GM19324 (cell line): ENCODE data around the gene ARPC2.
"Not testable (repeated sequence)": the region's sequence is repeated elsewhere in the genome, so short reads cannot be mapped to it uniquely, and the experiment has no call there.

Source experiments
- ATAC-seq: cut with Tn5 transposase; IDR thresholded peaks from one replicate; pipeline ENCODE4 v1.9.1; 2021; ENCODE audit warnings: mild to moderate bottlenecking, moderate library complexity; ENCODE audit not compliant: unreplicated experiment, low FRiP score

The ARPC2 gene

DNA sequence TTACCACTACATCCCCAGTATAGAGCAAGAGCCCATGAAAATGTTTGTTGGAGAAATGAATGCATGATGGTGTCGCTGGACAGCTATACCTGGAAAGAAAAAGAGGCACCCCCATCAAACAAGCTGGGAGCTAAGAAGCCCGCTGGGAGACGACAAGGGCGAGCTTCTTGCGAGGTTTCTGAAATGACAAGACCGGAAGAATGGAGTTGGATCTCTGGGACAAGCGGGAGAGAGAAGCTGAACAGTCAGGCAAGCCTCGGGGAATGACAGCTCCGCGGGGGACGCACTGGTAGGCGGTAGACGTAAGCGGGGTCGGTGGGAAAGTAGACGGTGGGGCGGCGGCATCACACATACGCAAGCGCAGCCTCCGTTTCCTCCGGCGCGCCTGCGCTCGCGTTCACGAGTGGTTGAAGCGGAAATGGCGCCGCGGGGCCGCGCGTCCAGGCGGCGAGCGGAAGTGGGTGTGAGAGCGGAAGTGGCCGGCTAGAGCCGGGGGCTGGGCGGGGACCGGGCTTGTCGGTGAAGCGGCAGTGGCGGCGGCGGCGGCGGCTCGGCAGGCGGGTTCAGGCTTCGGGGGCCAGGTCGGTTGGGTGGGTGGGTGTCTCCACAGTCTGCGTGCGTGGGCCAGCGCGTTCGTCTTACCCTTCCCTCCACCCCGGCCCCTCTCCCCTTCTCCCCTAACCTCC, at the start of gene ARPC2:
Gene ARPC2, plus strand, starts transcription at position 516 of the 686 bp plus-strand sequence. CDS start 282 bp downstream, outside the sequence.
- ATAC-seq: peak; percentile 75

GRCh38 chr2:218168016-218168415, 49.0 kb upstream of the ARPC2 start:
- ATAC-seq: no peak

GRCh38 chr2:218168635-218169462, 48.1 kb upstream of the ARPC2 start:
- ATAC-seq: no peak

- ATAC-seq: no peak
Observed at GRCh38 chr2:218169757-218170546, 47.0 kb upstream of the ARPC2 start.

DNA sequence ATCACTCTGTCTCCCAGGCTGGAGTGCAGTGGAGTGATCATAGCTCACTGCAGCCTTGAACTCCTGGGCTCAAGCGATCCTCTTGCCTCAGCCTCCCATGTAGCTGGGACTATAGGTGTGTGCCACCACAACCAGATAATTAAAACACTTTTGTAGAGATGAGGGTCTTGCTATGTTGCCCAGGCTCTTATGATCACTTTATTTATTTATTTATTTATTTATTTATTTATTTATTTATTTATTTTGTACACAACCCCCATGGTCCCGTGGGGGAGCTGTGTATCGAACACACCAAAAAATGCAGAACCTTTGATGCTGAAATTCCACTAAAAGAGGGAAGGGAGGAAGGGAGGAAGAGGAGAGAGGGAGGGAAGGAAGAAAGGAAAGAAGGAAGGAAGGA, 45.2 kb upstream of the ARPC2 start:
- ATAC-seq: not testable (repeated sequence)

GRCh38 chr2:218172845-218173244, 44.1 kb upstream of the ARPC2 start:
- no peak for ATAC-seq

DNA sequence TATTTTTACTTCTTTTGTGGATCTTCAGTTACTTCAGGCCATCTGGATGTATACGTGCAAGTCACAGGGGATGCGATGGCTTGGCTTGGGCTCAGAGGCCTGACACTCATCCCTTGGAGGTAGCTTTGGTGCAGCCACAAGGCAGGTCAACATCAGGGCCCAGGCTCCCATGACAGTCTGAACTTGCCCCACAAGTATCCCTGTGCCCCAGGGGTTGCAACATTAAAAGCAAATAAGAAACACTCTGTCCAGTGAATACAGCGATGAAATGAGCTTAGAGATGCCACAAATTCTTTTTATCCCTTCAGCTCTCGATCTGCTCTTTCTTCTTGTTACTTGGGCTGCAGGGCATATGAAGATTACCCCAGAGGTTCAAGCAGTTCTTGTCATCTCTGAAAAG, 37.2 kb upstream of the ARPC2 start:
- ATAC-seq: no peak

GRCh38 chr2:218180467-218181114, 36.4 kb upstream of the ARPC2 start:
- no peak for ATAC-seq

DNA sequence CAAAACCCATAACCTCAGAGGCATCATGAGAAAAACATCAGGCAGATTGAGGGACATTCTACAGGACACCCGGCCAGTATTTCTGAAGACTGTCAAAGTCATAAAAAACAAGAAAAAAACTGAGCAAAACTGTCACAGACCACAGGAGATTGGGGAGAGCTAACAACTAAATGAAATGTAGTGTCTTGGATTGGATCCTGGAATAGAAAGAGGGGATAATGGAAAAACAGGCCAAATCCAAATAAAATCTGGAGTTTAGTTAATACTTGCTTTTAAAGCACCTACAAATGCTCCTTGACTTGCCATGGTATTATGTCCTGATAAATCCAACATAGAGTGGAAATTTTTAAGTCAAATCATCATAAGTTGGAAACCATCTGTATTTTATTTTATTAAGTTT, 32.7 kb upstream of the ARPC2 start:
- no peak for ATAC-seq

DNA sequence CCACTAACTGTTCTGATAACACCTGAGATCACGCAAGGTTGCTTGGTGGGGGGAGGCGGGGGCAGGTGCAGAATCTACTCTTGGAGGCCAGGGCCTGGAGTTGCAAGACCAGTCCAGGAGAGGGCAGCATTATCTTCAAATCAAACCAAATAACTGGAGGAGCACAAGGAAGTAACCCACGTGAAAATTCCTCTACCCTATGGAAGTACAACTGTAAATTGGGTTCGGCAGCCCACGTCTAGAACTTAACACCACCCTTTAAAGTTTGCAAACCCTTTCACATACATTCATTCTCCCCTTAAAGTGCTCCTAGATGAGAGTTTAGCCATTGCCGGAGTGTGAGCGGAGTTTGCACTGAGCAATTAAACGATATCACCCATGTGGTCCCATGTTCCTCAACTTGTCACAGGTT, 30.6 kb upstream of the ARPC2 start:
- peak; percentile 66 for ATAC-seq

DNA sequence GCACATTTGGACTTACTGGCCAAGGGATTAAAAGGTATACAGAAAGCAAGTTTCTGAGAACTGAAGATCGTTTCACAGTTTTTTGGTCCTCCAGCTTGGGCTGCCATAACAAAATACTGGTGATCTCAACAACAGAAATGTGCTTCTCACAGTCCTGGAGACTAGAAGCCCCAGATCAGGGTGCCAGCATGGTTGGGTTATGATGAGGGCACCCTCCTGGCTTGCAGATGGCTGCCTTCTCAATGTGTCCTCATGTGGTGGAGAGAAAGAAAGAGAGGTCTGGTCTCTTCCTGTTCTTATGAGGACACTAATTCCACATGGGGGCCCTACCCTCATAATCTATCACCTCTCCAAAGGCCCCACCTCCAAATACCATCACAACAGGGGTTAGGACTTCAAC, 30.1 kb upstream of the ARPC2 start:
- no peak for ATAC-seq

GRCh38 chr2:218187296-218188015, 29.5 kb upstream of the ARPC2 start:
- ATAC-seq: no peak

DNA sequence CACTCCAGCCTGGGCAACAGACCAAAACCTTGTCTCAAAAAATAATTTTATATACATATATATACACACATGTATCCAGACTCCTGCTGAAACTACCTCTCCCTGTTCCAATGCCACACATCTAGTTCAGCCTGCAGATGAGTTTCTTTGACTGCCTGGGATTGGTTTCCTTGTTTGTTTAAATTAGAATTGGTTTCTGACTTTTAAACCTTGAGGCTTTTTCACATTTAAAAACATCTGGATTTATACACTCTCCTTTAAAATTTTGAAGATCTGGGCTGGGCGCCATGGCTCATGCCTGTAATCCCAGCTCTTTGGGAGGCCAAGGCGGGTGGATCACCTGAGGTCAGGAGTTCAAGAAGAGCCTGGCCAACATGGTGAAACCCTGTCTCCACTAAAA, 28.5 kb upstream of the ARPC2 start:
- no peak for ATAC-seq

DNA sequence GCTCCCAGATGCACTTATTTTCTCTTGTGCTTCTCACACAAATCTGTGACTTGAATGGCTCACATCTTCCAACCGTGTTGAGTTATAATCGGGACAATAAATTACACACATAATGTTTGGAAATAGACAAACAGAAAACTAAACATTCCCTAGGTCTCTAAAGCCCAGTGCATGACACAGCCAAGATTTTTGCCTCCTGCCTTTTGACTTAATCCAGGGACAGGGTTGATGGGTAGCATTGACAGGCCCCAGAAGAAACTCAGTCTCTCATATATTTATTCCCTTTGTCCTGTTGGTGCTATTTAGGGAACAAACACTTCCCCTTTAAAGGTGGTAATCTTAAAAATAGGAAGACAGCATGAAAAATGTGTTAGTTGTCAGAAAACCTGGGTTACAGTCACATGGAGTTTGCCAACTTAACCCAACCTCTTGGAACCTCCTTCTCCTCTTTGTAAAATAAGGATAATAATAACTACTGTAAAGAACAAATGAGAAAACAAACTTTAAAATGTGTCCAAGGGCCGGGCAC, 24.0 kb upstream of the ARPC2 start:
- no peak for ATAC-seq

- no peak for ATAC-seq
Observed at GRCh38 chr2:218193701-218194100, 23.3 kb upstream of the ARPC2 start.

DNA sequence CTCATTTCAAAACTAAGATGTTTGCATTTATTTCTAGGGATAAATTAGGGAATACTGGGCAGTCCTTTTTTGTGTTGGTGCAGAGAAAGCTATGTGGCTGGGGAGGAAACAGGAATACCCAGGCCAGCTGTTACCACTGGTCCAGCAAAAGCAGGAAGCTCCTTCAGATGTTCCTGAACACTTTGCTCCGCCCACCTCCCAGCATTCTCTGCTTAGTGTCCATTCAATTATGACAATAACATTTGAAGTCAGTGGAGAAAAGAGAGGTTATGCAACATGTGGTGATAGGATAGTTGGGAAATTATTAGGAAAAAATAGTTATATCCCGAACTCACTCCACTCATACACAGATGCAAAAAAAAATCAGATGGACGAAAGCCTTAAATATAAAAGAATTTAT, 22.1 kb upstream of the ARPC2 start:
- no peak for ATAC-seq

DNA sequence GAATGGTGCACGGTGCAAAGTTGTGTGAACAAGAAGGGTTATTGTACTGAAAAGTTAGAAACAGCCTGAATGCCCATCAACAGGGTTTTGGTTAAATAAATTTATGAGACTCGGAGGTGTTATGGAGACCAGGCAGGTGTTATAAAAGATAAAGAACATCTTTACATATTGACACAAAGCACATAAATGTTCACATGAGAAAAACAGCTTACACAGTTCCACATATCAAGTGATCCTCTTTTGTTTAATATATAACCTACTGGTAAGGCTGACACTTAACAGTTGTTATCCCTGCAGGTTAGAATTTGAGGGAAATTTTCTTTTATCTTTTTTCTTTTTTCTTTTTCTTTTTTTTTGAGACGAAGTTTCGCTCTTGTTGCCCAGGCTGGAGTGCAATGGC, 20.0 kb upstream of the ARPC2 start:
- ATAC-seq: no peak

GRCh38 chr2:218202266-218202665, 14.7 kb upstream of the ARPC2 start:
- no peak for ATAC-seq

GRCh38 chr2:218209078-218209477, 7.9 kb upstream of the ARPC2 start:
- ATAC-seq: no peak

DNA sequence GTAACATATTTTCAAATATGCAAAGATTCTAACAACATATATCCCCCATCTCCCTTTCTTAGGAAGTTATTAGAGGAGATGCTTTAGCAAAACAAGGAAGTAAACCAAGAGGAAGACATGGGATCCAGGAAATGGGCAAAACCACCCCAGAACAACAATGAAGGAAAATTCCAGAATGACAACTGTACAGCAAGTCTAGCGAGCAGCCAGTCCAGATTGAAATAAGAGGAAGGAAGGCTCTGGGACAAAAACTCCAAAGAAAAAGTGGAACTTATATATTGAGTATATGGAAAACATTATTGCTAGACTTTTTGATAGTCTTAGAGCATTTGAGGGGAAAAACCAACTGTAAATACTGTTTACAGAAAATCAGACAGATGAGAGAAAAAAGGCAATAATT, 2.9 kb upstream of the ARPC2 start:
- ATAC-seq: no peak
